ENCODE measurements around the gene EEA1. TPM values are rescaled to one million over a fixed set of nuclear protein-coding genes. Genes with fewer than 3 reads are reported as not detected.
A peak's percentile ranks its signal among the peaks of the same experiment; 100 is the strongest.

Gene EEA1
- total RNA-seq, 1 experiment from 2014 or later: 7.9 TPM

DNA sequence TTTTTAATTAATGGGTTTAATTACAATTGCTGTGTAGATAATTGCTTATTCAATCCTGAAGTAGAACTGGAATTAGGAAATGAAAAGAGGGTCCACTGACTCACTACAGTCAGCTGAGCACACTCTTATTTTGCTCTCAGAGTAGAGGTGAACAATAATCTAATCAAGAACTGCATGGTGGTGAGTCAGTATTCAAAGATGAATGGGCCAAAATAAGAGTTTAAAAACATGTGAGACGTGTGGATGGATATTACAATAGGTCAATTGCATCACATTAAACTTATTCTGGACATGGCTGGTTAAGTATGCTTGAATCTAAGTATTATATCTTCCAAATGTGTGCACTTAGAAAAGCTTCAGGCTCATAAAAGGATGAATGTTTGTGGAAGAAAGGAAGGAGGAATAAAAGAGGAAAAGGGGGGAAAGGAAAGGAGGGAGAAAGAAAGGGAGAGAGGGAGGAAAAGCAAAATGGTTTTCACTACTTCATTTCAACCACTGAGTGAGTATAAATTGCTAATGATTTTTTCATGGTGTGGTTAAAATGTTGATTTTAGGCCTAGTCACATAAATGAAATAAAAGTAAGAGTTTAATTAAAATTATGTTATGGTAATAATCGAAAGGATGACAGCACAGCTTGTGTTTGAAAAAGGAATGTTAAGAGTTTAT lies 27.0 kb upstream of the EEA1 start:
- TF ChIP-seq EZH2phosphoT487 (IDR thresholded peaks at IDR 0.05; ENCODE audit: borderline replicate concordance, low read length) (no peak), EZH2 (IDR thresholded peaks at IDR 0.05; ENCODE audit: low read length, unreplicated experiment) (no peak)
- TF ChIP-seq, protein P1, sequence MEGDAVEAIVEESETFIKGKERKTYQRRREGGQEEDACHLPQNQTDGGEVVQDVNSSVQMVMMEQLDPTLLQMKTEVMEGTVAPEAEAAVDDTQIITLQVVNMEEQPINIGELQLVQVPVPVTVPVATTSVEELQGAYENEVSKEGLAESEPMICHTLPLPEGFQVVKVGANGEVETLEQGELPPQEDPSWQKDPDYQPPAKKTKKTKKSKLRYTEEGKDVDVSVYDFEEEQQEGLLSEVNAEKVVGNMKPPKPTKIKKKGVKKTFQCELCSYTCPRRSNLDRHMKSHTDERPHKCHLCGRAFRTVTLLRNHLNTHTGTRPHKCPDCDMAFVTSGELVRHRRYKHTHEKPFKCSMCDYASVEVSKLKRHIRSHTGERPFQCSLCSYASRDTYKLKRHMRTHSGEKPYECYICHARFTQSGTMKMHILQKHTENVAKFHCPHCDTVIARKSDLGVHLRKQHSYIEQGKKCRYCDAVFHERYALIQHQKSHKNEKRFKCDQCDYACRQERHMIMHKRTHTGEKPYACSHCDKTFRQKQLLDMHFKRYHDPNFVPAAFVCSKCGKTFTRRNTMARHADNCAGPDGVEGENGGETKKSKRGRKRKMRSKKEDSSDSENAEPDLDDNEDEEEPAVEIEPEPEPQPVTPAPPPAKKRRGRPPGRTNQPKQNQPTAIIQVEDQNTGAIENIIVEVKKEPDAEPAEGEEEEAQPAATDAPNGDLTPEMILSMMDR (conservative IDR thresholded peaks at IDR 0.05; ENCODE audit: low read depth, low read length): no peak
- H3K27ac ChIP-seq (ENCODE audit: low read length): no peak overlapping the region
- peaks cover 14% of the 10 kb centered on the region; the same call in 1 of the 2 replicates for H3K9me3 ChIP-seq (ENCODE audit: low read length)
- no peak overlapping the region for H3K4me3 ChIP-seq (ENCODE audit: low read length)
- no peaks in the 10 kb centered on the region for H3K9me2 ChIP-seq (replicated peaks; ENCODE audit: low read length)
- no peaks in the 10 kb centered on the region for H3F3A ChIP-seq (ENCODE audit: low read length, unreplicated experiment)
- no peak overlapping the region for H3K9ac ChIP-seq (ENCODE audit: low read length)
- no TSS peak for BruUV-seq (replicated peaks)
- H3K4me2 ChIP-seq (ENCODE audit: low read length): no peak overlapping the region
- ATAC-seq (no peak), DNase-seq (no peak)
- intact Hi-C loops (cut with micrococcal nuclease): no loop called here
- H3K27me3 ChIP-seq (ENCODE audit: low read length): no peaks in the 10 kb centered on the region
- H2AFZ ChIP-seq (ENCODE audit: low read length): no peak overlapping the region
- POLR2A ChIA-PET (ENCODE audit: unreplicated experiment): no interaction called here
- H4K20me1 ChIP-seq (ENCODE audit: low read length): no peaks in the 10 kb centered on the region
- no peaks in the 10 kb centered on the region for H3K79me2 ChIP-seq (ENCODE audit: low read length)
- CTCF ChIA-PET: no interaction called here
- no peaks in the 10 kb centered on the region; the same call in 1 of the 2 replicates for H3K36me3 ChIP-seq (ENCODE audit: low read depth, low read length)
- no peaks in the 10 kb centered on the region for H3K4me1 ChIP-seq (ENCODE audit: insufficient read depth, low read length)

DNA sequence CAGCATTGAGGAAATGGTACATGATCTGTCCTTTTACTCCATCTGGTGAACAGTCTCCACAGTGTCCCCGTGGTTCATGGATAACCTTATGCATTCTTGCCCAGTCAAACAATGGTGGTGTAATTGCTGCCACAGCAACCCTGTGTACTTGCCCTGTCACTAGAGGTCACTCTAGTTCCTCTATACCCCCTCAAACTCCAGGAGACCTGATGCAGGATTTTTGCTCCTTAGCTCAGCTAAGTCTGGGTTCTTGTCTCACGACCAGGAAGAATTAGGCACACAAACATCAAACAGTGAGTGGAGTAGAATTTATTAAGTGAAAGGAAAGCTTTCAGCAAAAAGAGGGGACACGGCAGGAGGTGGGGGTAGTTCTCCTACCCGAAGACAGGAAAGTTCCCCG lies 24.7 kb upstream of the EEA1 start:
- H3K9me3 ChIP-seq (ENCODE audit: low read length): peaks cover 14% of the 10 kb centered on the region; the same call in 1 of the 2 replicates
- ATAC-seq (no peak), DNase-seq (no peak)
- H3K4me1 ChIP-seq (ENCODE audit: insufficient read depth, low read length): no peaks in the 10 kb centered on the region
- H3K4me2 ChIP-seq (ENCODE audit: low read length): no peak overlapping the region
- CTCF ChIA-PET: no interaction called here
- no peak overlapping the region for H3K4me3 ChIP-seq (ENCODE audit: low read length)
- H4K20me1 ChIP-seq (ENCODE audit: low read length): no peaks in the 10 kb centered on the region
- intact Hi-C loops (cut with micrococcal nuclease): no loop called here
- no peaks in the 10 kb centered on the region for H3F3A ChIP-seq (ENCODE audit: low read length, unreplicated experiment)
- no peaks in the 10 kb centered on the region for H3K9me2 ChIP-seq (replicated peaks; ENCODE audit: low read length)
- no TSS peak for BruUV-seq (replicated peaks)
- H2AFZ ChIP-seq (ENCODE audit: low read length): no peak overlapping the region
- H3K27ac ChIP-seq (ENCODE audit: low read length): no peak overlapping the region
- no peaks in the 10 kb centered on the region; the same call in 1 of the 2 replicates for H3K36me3 ChIP-seq (ENCODE audit: low read depth, low read length)
- no peak overlapping the region for H3K9ac ChIP-seq (ENCODE audit: low read length)
- TF ChIP-seq EZH2phosphoT487 (IDR thresholded peaks at IDR 0.05; ENCODE audit: borderline replicate concordance, low read length) (no peak), EZH2 (IDR thresholded peaks at IDR 0.05; ENCODE audit: low read length, unreplicated experiment) (no peak)
- TF ChIP-seq, protein P1 (conservative IDR thresholded peaks at IDR 0.05; ENCODE audit: low read depth, low read length): peak; percentile 10; the same call in 1 of the 2 replicates
- H3K79me2 ChIP-seq (ENCODE audit: low read length): no peaks in the 10 kb centered on the region
- POLR2A ChIA-PET (ENCODE audit: unreplicated experiment): no interaction called here
- H3K27me3 ChIP-seq (ENCODE audit: low read length): no peaks in the 10 kb centered on the region

DNA sequence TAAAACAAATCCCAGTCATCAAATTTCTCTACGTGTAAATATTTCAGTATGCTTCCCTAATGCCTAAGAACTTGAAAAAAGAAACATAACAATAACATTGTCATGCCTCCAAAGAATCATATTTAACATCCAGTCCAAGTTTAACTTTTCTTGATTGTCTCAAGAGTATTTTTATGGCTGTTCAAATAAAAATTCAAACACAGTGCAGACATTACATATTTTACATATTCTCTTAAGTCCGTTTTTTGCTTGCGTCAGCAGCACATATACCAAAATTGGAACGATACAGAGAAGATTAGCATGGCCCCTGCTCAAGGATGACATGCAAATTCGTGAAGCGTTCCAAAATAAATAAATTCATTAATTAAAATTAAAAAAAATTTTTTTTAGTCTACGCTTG lies 23.3 kb upstream of the EEA1 start:
- H3F3A ChIP-seq (ENCODE audit: low read length, unreplicated experiment): no peaks in the 10 kb centered on the region
- no peaks in the 10 kb centered on the region for H3K27me3 ChIP-seq (ENCODE audit: low read length)
- POLR2A ChIA-PET (ENCODE audit: unreplicated experiment): no interaction called here
- no peaks in the 10 kb centered on the region for H3K9me2 ChIP-seq (replicated peaks; ENCODE audit: low read length)
- no peaks in the 10 kb centered on the region for H3K79me2 ChIP-seq (ENCODE audit: low read length)
- H3K4me3 ChIP-seq (ENCODE audit: low read length): no peak overlapping the region
- H4K20me1 ChIP-seq (ENCODE audit: low read length): no peaks in the 10 kb centered on the region
- DNase-seq: no peak
- intact Hi-C loops (cut with micrococcal nuclease): no loop called here
- no peaks in the 10 kb centered on the region for H3K4me1 ChIP-seq (ENCODE audit: insufficient read depth, low read length)
- H2AFZ ChIP-seq (ENCODE audit: low read length): no peak overlapping the region
- no peaks in the 10 kb centered on the region; the same call in 1 of the 2 replicates for H3K36me3 ChIP-seq (ENCODE audit: low read depth, low read length)
- CTCF ChIA-PET: no interaction called here
- H3K27ac ChIP-seq (ENCODE audit: low read length): no peak overlapping the region
- no TSS peak for BruUV-seq (replicated peaks)
- no peak for TF ChIP-seq EZH2phosphoT487 (IDR thresholded peaks at IDR 0.05; ENCODE audit: borderline replicate concordance, low read length)
- TF ChIP-seq, protein P1 (conservative IDR thresholded peaks at IDR 0.05; ENCODE audit: low read depth, low read length): no peak
- TF ChIP-seq EZH2 (IDR thresholded peaks at IDR 0.05; ENCODE audit: low read length, unreplicated experiment): no peak
- peaks cover 11% of the 10 kb centered on the region; the same call in 1 of the 2 replicates for H3K9me3 ChIP-seq (ENCODE audit: low read length)
- H3K9ac ChIP-seq (ENCODE audit: low read length): no peak overlapping the region
- no peak overlapping the region for H3K4me2 ChIP-seq (ENCODE audit: low read length)
- no peak for ATAC-seq

Data from PC-3 (cell line).